HepG2 (cell line): ENCODE measurements around the gene RTEL1. TPM values are rescaled to one million over a fixed set of nuclear protein-coding genes. Genes with fewer than 3 reads are reported as not detected.

Experiments used
- AGO2 ChIP-seq: fragments of 200-400 bp; formaldehyde crosslinking; optimal IDR thresholded peaks from 2 replicates; pipeline ENCODE3; 2017; ENCODE audit warnings: mild to moderate bottlenecking, low read depth, low read length, moderate library complexity
- ARNT2 ChIP-seq: sonication (generic); formaldehyde crosslinking; IDR thresholded peaks from 2 replicates; pipeline ENCODE4 v1.8.0; 2022; ENCODE audit warnings: mild to moderate bottlenecking, low read depth, missing genetic modification reagents, moderate library complexity
- FOXC1 ChIP-seq: sonication (generic); formaldehyde crosslinking; IDR thresholded peaks from 2 replicates; pipeline ENCODE4 v1.8.0; 2022; ENCODE audit warnings: mild to moderate bottlenecking, missing genetic modification reagents, borderline replicate concordance
- FOXJ3 ChIP-seq: sonication (generic); formaldehyde crosslinking; IDR thresholded peaks from 2 replicates; pipeline ENCODE4 v1.4.0; 2020; ENCODE audit warnings: missing genetic modification reagents, mild to moderate bottlenecking, borderline replicate concordance
- GATAD1 ChIP-seq: IDR thresholded peaks from 2 replicates; pipeline ENCODE4 v1.6.1; 2016; ENCODE audit warnings: missing genetic modification reagents, missing compliant biosample characterization
- HDAC6 ChIP-seq: fragments of 200-600 bp; sonication (generic); IDR thresholded peaks from 2 replicates; pipeline ENCODE4 v1.7.0; 2017; ENCODE audit warnings: mild to moderate bottlenecking, antibody characterized with exemption, low read length, low read depth
- HMG20B ChIP-seq: conservative IDR thresholded peaks from 2 replicates; pipeline ENCODE4 v1.6.1; 2016; ENCODE audit warnings: missing genetic modification reagents, missing compliant biosample characterization
- IKZF4 ChIP-seq: sonication (generic); formaldehyde crosslinking; IDR thresholded peaks from 2 replicates; pipeline ENCODE4 v1.5.1; 2020; ENCODE audit warnings: borderline replicate concordance, mild to moderate bottlenecking, low read depth, missing genetic modification reagents; ENCODE audit errors: not compliant biosample characterization
- NAIF1 ChIP-seq: sonication (generic); formaldehyde crosslinking; IDR thresholded peaks from 2 replicates; pipeline ENCODE4 v1.5.0; 2020; ENCODE audit warnings: mild to moderate bottlenecking, missing genetic modification reagents, borderline replicate concordance
- SALL1 ChIP-seq: sonication (generic); formaldehyde crosslinking; IDR thresholded peaks from 2 replicates; pipeline ENCODE4 v1.8.0; 2022; ENCODE audit warnings: mild to moderate bottlenecking, missing genetic modification reagents
- SRSF1 ChIP-seq: fragments of 200-400 bp; formaldehyde crosslinking; optimal IDR thresholded peaks from 2 replicates; pipeline ENCODE3; 2017; ENCODE audit warnings: mild to moderate bottlenecking, low read depth, low read length, moderate library complexity
- U2AF1 ChIP-seq: fragments of 200-400 bp; formaldehyde crosslinking; optimal IDR thresholded peaks from 2 replicates; pipeline ENCODE3; 2017; ENCODE audit warnings: mild to moderate bottlenecking, low read depth, low read length
- YEATS4 ChIP-seq: sonication (generic); formaldehyde crosslinking; IDR thresholded peaks from 2 replicates; pipeline ENCODE4 v1.4.0; 2020; ENCODE audit warnings: missing genetic modification reagents, borderline replicate concordance
- ZBTB38 ChIP-seq: sonication (generic); formaldehyde crosslinking; IDR thresholded peaks from 2 replicates; pipeline ENCODE4 v1.5.1; 2020; ENCODE audit warnings: mild to moderate bottlenecking, missing genetic modification reagents
- ZFP36 ChIP-seq: fragments of 150-350 bp; IDR thresholded peaks from 2 replicates; pipeline ENCODE4 v1.6.1; 2018; ENCODE audit warnings: borderline replicate concordance, low read length, low read depth; ENCODE audit not compliant: partially characterized antibody
- ZFP90 ChIP-seq: sonication (generic); formaldehyde crosslinking; IDR thresholded peaks from 2 replicates; pipeline ENCODE4 v1.8.0; 2022; ENCODE audit warnings: missing genetic modification reagents, mild to moderate bottlenecking, inconsistent platforms, borderline replicate concordance
- ZKSCAN1 ChIP-seq: fragments of 150-350 bp; IDR thresholded peaks from 2 replicates; pipeline ENCODE4 v1.6.1; 2014; ENCODE audit warnings: low read length
- ZNF251 ChIP-seq: sonication (generic); formaldehyde crosslinking; IDR thresholded peaks from 2 replicates; pipeline ENCODE4 v1.9.0; 2021; ENCODE audit warnings: mild to moderate bottlenecking, missing genetic modification reagents
- ZNF292 ChIP-seq: sonication (generic); formaldehyde crosslinking; IDR thresholded peaks from 2 replicates; pipeline ENCODE4 v1.8.1; 2022; ENCODE audit warnings: mild to moderate bottlenecking, low read depth, missing genetic modification reagents, borderline replicate concordance
- ZNF34 ChIP-seq: sonication (generic); formaldehyde crosslinking; IDR thresholded peaks from 2 replicates; pipeline ENCODE4 v1.4.0; 2020; ENCODE audit warnings: mild to moderate bottlenecking, missing genetic modification reagents, borderline replicate concordance
- ZNF777 ChIP-seq: sonication (generic); formaldehyde crosslinking; IDR thresholded peaks from 2 replicates; pipeline ENCODE4 v1.4.0; 2020; ENCODE audit warnings: missing genetic modification reagents
- polyA plus RNA-seq, 8 experiments: library from polyadenylated mRNA; depleted of rRNA in 3 of 8; stranded (reverse) in 7 of 8; unstranded in 1 of 8; fragments of >200 nt; fragmentation: Illumina TruSeq in 4 of 8; extraction: Trizol in 4 of 8; gene quantifications; 2 replicates each; pipeline versions ENCODE4 v1.2.1 to v1.2.3, GENCODE V29; 2011 to 2016; ENCODE audit warnings: low read depth in 4 of 8, missing spikeins in 1 of 8, mixed read lengths in 1 of 8; ENCODE audit not compliant: insufficient read depth in 1 of 8
- total RNA-seq, 5 experiments: library from RNA; depleted of rRNA; stranded (reverse); fragments of >200 nt; fragmentation: Illumina TruSeq; extraction: Trizol; gene quantifications; 2 replicates each; pipeline ENCODE4 v1.2.3, GENCODE V29; 2016; ENCODE audit warnings: low read depth in 1 of 5
- TF ChIP-seq, protein P1 (sequence below): sonication (generic); formaldehyde crosslinking; IDR thresholded peaks from 2 replicates; pipeline ENCODE4 v1.4.0; 2020; ENCODE audit warnings: missing genetic modification reagents
- TF ChIP-seq, protein P2 (sequence below): sonication (generic); formaldehyde crosslinking; IDR thresholded peaks from 2 replicates; pipeline ENCODE4 v1.5.0; 2020; ENCODE audit warnings: mild to moderate bottlenecking, missing genetic modification reagents
- TF ChIP-seq, protein P3 (sequence below): sonication (generic); formaldehyde crosslinking; IDR thresholded peaks from 2 replicates; pipeline ENCODE4 v1.8.1; 2022; ENCODE audit warnings: mild to moderate bottlenecking, missing genetic modification reagents

The RTEL1 gene
- total and polyA plus RNA-seq, 2 of the 13 experiments (the other 11 are each of a cell fraction or from before 2014, with no cell fraction given) = 21.8 to 36.4 TPM

DNA sequence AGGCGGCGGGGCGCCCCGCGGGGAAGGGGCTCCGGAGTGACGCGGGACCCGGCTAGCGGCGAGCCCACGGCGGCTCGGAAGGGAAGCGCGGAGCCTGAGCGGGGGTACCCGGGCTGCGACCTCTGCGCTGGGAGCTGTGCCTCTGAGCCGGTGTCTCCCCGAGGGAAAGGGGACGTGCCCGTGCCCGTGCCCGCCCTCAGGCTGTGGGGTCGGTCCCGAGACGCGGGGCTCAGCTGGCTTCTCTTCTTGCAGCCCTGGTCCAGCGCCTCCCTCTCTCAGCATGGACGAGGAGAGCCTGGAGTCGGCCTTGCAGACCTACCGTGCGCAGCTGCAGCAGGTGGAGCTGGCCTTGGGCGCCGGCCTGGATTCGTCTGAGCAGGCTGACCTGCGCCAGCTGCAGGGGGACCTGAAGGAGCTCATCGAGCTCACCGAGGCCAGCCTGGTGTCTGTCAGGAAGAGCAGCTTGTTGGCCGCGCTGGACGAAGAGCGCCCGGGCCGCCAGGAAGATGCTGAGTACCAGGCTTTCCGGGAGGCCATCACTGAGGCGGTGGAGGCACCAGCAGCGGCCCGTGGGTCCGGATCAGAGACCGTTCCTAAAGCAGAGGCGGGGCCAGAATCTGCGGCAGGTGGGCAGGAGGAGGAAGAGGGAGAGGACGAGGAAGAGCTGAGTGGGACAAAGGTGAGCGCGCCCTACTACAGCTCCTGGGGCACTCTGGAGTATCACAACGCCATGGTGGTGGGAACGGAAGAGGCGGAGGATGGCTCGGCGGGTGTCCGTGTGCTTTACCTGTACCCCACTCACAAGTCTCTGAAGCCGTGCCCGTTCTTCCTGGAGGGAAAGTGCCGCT lies 50.4 kb downstream of the RTEL1 start (continued):
- TF ChIP-seq ARNT2 (CRISPR knock-in tag) = no peak
- 0 out of 2 replicates have a peak, but pooled peaks have one; percentile 12 for TF ChIP-seq FOXC1 (CRISPR knock-in tag)
- peak; percentile 23; the same call in 1 of the 2 replicates for TF ChIP-seq GATAD1 (CRISPR knock-in tag)
- TF ChIP-seq U2AF1 = no peak
- no peak for TF ChIP-seq FOXJ3
- TF ChIP-seq AGO2 = peak; percentile 35
- peak; percentile 82 for TF ChIP-seq ZKSCAN1
- TF ChIP-seq IKZF4 (CRISPR knock-in tag) = no peak
- TF ChIP-seq ZNF292 (CRISPR knock-in tag) = peak; percentile 68; the same call in 1 of the 2 replicates
- no peak for TF ChIP-seq ZFP36
- TF ChIP-seq ZFP90 (CRISPR knock-in tag) = 0 out of 2 replicates have a peak, but pooled peaks have one; percentile 25
- TF ChIP-seq, protein P1, sequence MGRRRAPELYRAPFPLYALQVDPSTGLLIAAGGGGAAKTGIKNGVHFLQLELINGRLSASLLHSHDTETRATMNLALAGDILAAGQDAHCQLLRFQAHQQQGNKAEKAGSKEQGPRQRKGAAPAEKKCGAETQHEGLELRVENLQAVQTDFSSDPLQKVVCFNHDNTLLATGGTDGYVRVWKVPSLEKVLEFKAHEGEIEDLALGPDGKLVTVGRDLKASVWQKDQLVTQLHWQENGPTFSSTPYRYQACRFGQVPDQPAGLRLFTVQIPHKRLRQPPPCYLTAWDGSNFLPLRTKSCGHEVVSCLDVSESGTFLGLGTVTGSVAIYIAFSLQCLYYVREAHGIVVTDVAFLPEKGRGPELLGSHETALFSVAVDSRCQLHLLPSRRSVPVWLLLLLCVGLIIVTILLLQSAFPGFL (CRISPR knock-in tag) = peak; percentile 91
- TF ChIP-seq YEATS4 (CRISPR knock-in tag) = no peak
- TF ChIP-seq ZNF777 (CRISPR knock-in tag) = no peak
- 0 out of 2 replicates have a peak, but pooled peaks have one; percentile 53 for TF ChIP-seq ZNF34 (CRISPR knock-in tag)
- TF ChIP-seq ZBTB38 (CRISPR knock-in tag) = peak; percentile 55; the same call in 1 of the 2 replicates
- 0 out of 2 replicates have a peak, but pooled peaks have one; percentile 27 for TF ChIP-seq HMG20B (CRISPR knock-in tag)
- no peak for TF ChIP-seq HDAC6
- TF ChIP-seq SALL1 = peak; percentile 52; the same call in 1 of the 2 replicates
- peak; percentile 61 for TF ChIP-seq SRSF1
- TF ChIP-seq, protein P2, sequence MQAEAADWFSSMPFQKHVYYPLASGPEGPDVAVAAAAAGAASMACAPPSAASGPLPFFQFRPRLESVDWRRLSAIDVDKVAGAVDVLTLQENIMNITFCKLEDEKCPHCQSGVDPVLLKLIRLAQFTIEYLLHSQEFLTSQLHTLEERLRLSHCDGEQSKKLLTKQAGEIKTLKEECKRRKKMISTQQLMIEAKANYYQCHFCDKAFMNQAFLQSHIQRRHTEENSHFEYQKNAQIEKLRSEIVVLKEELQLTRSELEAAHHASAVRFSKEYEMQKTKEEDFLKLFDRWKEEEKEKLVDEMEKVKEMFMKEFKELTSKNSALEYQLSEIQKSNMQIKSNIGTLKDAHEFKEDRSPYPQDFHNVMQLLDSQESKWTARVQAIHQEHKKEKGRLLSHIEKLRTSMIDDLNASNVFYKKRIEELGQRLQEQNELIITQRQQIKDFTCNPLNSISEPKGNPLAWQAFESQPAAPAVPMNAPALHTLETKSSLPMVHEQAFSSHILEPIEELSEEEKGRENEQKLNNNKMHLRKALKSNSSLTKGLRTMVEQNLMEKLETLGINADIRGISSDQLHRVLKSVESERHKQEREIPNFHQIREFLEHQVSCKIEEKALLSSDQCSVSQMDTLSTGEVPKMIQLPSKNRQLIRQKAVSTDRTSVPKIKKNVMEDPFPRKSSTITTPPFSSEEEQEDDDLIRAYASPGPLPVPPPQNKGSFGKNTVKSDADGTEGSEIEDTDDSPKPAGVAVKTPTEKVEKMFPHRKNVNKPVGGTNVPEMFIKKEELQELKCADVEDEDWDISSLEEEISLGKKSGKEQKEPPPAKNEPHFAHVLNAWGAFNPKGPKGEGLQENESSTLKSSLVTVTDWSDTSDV (CRISPR knock-in tag) = no peak
- TF ChIP-seq NAIF1 (CRISPR knock-in tag) = no peak
- TF ChIP-seq, protein P3, sequence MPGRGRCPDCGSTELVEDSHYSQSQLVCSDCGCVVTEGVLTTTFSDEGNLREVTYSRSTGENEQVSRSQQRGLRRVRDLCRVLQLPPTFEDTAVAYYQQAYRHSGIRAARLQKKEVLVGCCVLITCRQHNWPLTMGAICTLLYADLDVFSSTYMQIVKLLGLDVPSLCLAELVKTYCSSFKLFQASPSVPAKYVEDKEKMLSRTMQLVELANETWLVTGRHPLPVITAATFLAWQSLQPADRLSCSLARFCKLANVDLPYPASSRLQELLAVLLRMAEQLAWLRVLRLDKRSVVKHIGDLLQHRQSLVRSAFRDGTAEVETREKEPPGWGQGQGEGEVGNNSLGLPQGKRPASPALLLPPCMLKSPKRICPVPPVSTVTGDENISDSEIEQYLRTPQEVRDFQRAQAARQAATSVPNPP = no peak
- TF ChIP-seq ZNF251 = 0 out of 2 replicates have a peak, but pooled peaks have one; percentile 15
